Osteoblast (primary cell): Measurements from ENCODE around the gene UNCX. TPM values are rescaled to one million over a fixed set of nuclear protein-coding genes. Genes with fewer than 3 reads are reported as not detected.
"Not testable (repeated sequence)": the region's sequence is repeated elsewhere in the genome, so short reads cannot be mapped to it uniquely, and the experiment has no call there.

ENCODE experiments used
- DNase-seq: peaks from one replicate; pipeline ENCODE4 v3.0.0; 2011; ENCODE audit warnings: low spot score, mixed read lengths; ENCODE audit not compliant: insufficient read length; ENCODE audit errors: missing footprints
- H2AFZ ChIP-seq: 2 replicates; pipeline ENCODE4 v1.6.0; 2011; ENCODE audit warnings: mild to moderate bottlenecking, low read length
- H3K27ac ChIP-seq: 2 replicates; pipeline ENCODE4 v1.5.1; 2011; ENCODE audit warnings: mild to moderate bottlenecking, low read depth, low read length, moderate library complexity
- H3K27me3 ChIP-seq: 2 replicates; pipeline ENCODE4 v1.6.0; 2012; ENCODE audit warnings: mild to moderate bottlenecking, control low read depth, inconsistent platforms, low read length, moderate library complexity; ENCODE audit not compliant: insufficient read depth
- H3K36me3 ChIP-seq: 2 replicates; pipeline ENCODE4 v1.5.1; 2011; ENCODE audit warnings: mild to moderate bottlenecking, low read length, control low read depth, moderate library complexity; ENCODE audit not compliant: insufficient read depth
- H3K4me1 ChIP-seq: 2 replicates; pipeline ENCODE4 v1.5.1; 2011; ENCODE audit warnings: mild to moderate bottlenecking, low read length, control low read depth, moderate library complexity; ENCODE audit not compliant: insufficient read depth
- H3K4me2 ChIP-seq: 2 replicates; pipeline ENCODE4 v1.6.0; 2011; ENCODE audit warnings: mild to moderate bottlenecking, low read length; ENCODE audit not compliant: insufficient read depth
- H3K4me3 ChIP-seq: fragments of 200-600 bp; sonication (generic); 3 replicates; pipeline ENCODE4 v1.5.1; 2012; ENCODE audit warnings: mild to moderate bottlenecking, low read length, inconsistent platforms; ENCODE audit not compliant: insufficient read depth
- H3K79me2 ChIP-seq: 2 replicates; pipeline ENCODE4 v1.6.0; 2012; ENCODE audit warnings: mild to moderate bottlenecking, low read length, control low read depth, inconsistent platforms; ENCODE audit not compliant: insufficient read depth
- H3K9me3 ChIP-seq: 2 replicates; pipeline ENCODE4 v1.5.1; 2011; ENCODE audit warnings: low read depth, low read length, control low read depth
- H4K20me1 ChIP-seq: 2 replicates; pipeline ENCODE4 v1.6.0; 2012; ENCODE audit warnings: mild to moderate bottlenecking, low read length, control low read depth; ENCODE audit not compliant: insufficient read depth
- total RNA-seq: library from RNA; depleted of rRNA; stranded (reverse); fragments of >200 nt; gene quantifications from 2 replicates; pipeline ENCODE4 v1.2.3, GENCODE V29; 2012
- TF ChIP-seq, protein P1 (sequence below): IDR thresholded peaks from 2 replicates; pipeline ENCODE4 v1.5.1; 2011; ENCODE audit warnings: mild to moderate bottlenecking, low read depth, low read length, moderate library complexity; ENCODE audit errors: extremely low read depth

Gene UNCX
- total RNA-seq, 1 donor, result not detected

DNA sequence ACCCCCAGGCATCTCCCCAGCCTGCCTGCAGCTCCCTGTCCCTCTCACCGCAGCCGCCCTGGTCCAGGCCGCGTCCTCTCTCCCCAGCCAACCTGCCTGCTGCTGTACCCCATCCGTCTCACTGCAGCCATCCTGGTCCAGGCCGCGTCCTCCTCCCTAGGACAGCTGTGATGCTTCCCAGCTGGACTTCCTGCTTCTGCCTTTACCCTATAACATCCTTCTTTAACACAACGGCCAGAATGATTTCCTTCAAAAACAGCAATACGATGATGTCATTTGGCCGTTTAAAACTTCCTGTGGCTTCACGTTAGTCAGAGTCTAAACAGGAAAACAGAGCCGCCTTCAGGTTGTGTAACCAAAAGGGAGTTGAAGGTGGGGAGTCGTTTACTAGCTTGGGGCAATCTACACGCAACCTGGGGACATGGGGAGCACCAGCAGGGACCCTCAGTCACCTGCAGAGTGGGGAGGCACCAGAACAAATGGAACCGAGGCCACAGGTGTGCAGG, 40.4 kb upstream of the UNCX start:
- no peaks in the 10 kb centered on the region for H4K20me1 ChIP-seq
- peaks cover 5% of the 10 kb centered on the region for H3K4me1 ChIP-seq
- peak; percentile 97 for DNase-seq
- H3K4me3 ChIP-seq, result no peak overlapping the region
- H3K36me3 ChIP-seq, result no peaks in the 10 kb centered on the region
- peak overlapping the region; percentile 52 for H3K4me2 ChIP-seq
- TF ChIP-seq, protein P1, sequence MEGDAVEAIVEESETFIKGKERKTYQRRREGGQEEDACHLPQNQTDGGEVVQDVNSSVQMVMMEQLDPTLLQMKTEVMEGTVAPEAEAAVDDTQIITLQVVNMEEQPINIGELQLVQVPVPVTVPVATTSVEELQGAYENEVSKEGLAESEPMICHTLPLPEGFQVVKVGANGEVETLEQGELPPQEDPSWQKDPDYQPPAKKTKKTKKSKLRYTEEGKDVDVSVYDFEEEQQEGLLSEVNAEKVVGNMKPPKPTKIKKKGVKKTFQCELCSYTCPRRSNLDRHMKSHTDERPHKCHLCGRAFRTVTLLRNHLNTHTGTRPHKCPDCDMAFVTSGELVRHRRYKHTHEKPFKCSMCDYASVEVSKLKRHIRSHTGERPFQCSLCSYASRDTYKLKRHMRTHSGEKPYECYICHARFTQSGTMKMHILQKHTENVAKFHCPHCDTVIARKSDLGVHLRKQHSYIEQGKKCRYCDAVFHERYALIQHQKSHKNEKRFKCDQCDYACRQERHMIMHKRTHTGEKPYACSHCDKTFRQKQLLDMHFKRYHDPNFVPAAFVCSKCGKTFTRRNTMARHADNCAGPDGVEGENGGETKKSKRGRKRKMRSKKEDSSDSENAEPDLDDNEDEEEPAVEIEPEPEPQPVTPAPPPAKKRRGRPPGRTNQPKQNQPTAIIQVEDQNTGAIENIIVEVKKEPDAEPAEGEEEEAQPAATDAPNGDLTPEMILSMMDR, result no peak
- peak overlapping the region; percentile 41 for H3K27ac ChIP-seq
- H3K9me3 ChIP-seq, result no peaks in the 10 kb centered on the region
- H2AFZ ChIP-seq, result peak overlapping the region; percentile 95
- no peaks in the 10 kb centered on the region for H3K79me2 ChIP-seq
- peaks cover under 1% of the 10 kb centered on the region for H3K27me3 ChIP-seq

DNA sequence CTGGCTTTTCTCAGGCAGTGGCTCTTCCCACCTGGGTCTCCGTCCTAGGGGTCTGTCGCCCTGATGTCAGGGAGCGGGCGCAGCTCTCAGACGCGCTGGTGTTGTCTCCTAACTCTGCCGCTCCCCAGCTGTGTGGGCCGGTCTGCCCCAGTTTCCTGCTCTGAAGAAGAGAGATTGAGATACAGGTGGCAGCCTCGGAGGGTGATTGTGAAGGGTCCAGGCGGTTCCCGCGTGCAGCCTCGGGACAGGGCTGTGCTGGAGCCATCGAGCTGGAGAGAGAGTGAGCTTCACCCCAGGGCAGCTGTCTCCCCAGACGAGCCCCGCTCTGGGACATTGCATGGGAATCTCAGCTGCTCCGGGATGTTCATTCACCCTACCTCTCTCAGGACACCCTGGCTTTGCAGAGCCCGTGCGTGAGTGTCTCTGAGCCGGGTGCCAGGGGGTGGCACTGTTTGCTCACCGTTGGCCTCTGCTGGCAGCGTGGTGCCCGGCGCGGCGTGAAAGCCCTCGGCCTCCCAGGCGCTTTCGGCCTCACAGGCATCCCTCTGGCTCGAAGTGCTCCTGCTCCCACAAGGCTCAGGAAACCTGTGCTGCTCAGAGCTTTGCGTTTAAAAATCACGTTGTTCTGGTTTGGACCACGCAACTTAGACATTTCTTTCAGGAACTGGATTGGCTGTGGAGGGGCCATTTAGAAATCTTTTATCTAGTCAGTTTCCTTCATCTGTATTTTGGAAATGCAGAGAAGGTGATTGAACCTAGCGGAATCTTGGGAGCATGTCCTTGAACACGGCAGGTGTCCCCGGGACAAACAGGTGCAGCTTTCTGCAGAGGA, 38.9 kb upstream of the UNCX start:
- no peaks in the 10 kb centered on the region for H3K79me2 ChIP-seq
- DNase-seq, result peak; percentile 94
- H3K4me3 ChIP-seq, result no peak overlapping the region
- peak overlapping the region; percentile 37 for H2AFZ ChIP-seq
- H3K36me3 ChIP-seq, result no peaks in the 10 kb centered on the region
- no peaks in the 10 kb centered on the region for H3K27me3 ChIP-seq
- no peaks in the 10 kb centered on the region for H4K20me1 ChIP-seq
- no peaks in the 10 kb centered on the region for H3K9me3 ChIP-seq
- H3K4me2 ChIP-seq, result no peak overlapping the region
- H3K27ac ChIP-seq, result no peak overlapping the region
- peaks cover 12% of the 10 kb centered on the region for H3K4me1 ChIP-seq
- TF ChIP-seq, protein P1, result peak; percentile 62

DNA sequence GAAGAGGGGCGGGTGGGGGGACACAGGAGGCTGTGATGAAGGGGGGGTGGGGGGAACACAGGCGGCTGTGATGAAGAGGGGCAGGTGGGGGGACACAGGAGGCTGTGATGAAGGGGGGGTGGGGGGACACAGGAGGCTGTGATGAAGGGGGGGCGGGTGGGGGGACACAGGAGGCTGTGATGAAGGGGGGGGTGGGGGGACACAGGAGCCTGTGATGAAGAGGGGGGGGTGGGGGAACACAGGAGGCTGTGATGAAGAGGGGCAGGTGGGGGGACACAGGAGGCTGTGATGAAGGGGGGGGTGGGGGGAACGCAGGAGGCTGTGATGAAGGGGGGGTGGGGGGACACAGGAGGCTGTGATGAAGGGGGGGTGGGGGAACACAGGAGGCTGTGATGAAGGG, 36.2 kb upstream of the UNCX start:
- H3K9me3 ChIP-seq, H3K4me3 ChIP-seq, H4K20me1 ChIP-seq, H3K27me3 ChIP-seq, H3K27ac ChIP-seq, H3K36me3 ChIP-seq, H3K79me2 ChIP-seq, DNase-seq, H2AFZ ChIP-seq, H3K4me2 ChIP-seq: not testable (repeated sequence)
- peaks cover 12% of the 10 kb centered on the region for H3K4me1 ChIP-seq

DNA sequence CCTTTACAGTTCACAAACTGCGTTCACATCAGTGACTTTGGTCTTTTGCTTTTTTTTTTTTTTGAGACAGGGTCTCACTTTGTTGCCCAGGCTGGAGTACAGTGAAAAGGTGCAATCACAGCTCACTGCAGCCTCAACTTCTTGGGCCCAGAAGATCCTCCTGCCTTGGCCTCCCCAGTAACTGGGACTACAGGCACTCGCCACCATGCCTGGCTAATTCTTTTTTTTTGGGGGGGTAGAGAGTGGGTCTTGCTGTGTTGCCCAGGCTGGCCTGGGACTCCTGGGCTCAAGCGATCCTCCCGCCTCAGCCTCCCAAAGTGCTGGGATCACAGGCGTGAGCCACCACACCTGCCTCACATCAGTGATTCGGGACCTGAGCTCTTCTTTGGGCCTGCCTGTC, 35.7 kb upstream of the UNCX start:
- Histone ChIP-seq H3K4me2 (no peak overlapping the region), H3K4me3 (no peak overlapping the region), H3K27ac (no peak overlapping the region), H3K27me3 (peaks cover 7% of the 10 kb centered on the region), H3K9me3 (no peaks in the 10 kb centered on the region), H3K36me3 (no peaks in the 10 kb centered on the region), H2AFZ (no peak overlapping the region), H3K4me1 (peaks cover 12% of the 10 kb centered on the region), H4K20me1 (no peaks in the 10 kb centered on the region), H3K79me2 (no peaks in the 10 kb centered on the region)
- no peak for DNase-seq
- TF ChIP-seq, protein P1, result no peak
